ENCODE measurements around the gene TPX2.
A peak's percentile ranks its signal among the peaks of the same experiment; 100 is the strongest.

TPX2 gene

GRCh38 chr20:31706607-31707257 is 32.4 kb upstream of the TPX2 start:
- DNase-seq (ENCODE audit: low spot score) = no peak

GRCh38 chr20:31707258-31707615 is 31.9 kb upstream of the TPX2 start:
- no peak for DNase-seq (ENCODE audit: low spot score)

- DNase-seq (ENCODE audit: low spot score) = peak; percentile 86
Measured at GRCh38 chr20:31707994-31708735, 30.9 kb upstream of the TPX2 start.

- DNase-seq (ENCODE audit: low spot score) = peak; percentile 73
Measured at GRCh38 chr20:31708736-31709534, 30.2 kb upstream of the TPX2 start.

- DNase-seq (ENCODE audit: low spot score) = no peak
Measured at GRCh38 chr20:31709939-31710338, 29.2 kb upstream of the TPX2 start.

- DNase-seq (ENCODE audit: low spot score) = no peak
Measured at GRCh38 chr20:31710423-31711108, 28.5 kb upstream of the TPX2 start.

- no peak for DNase-seq (ENCODE audit: low spot score)
Measured at GRCh38 chr20:31711179-31712111, 27.6 kb upstream of the TPX2 start.

GRCh38 chr20:31712112-31712553 is 27.0 kb upstream of the TPX2 start:
- DNase-seq (ENCODE audit: low spot score) = no peak

GRCh38 chr20:31712564-31713311 is 26.4 kb upstream of the TPX2 start:
- DNase-seq (ENCODE audit: low spot score) = peak; percentile 98

- peak; percentile 98 for DNase-seq (ENCODE audit: low spot score)
Measured at GRCh38 chr20:31713312-31714273, 25.5 kb upstream of the TPX2 start.

- DNase-seq (ENCODE audit: low spot score) = no peak
Measured at GRCh38 chr20:31715766-31716165, 23.3 kb upstream of the TPX2 start.

- DNase-seq (ENCODE audit: low spot score) = no peak
Measured at GRCh38 chr20:31716351-31716750, 22.7 kb upstream of the TPX2 start.

- DNase-seq (ENCODE audit: low spot score) = no peak
Measured at GRCh38 chr20:31716818-31717477, 22.1 kb upstream of the TPX2 start.

- DNase-seq (ENCODE audit: low spot score) = no peak
Measured at GRCh38 chr20:31717478-31718201, 21.4 kb upstream of the TPX2 start.

- peak; percentile 68 for DNase-seq (ENCODE audit: low spot score)
Measured at GRCh38 chr20:31718952-31719643, 20.0 kb upstream of the TPX2 start.

- DNase-seq (ENCODE audit: low spot score) = peak; percentile 96
Measured at GRCh38 chr20:31719644-31720485, 19.2 kb upstream of the TPX2 start.

Measured in SW480 (cell line).